DND-41 (cell line): Measurements from ENCODE around the gene FLVCR2.

Experiments used
- CTCF ChIP-seq: IDR thresholded peaks from 2 replicates; pipeline ENCODE4 v1.5.1; 2012; ENCODE audit warnings: borderline replicate concordance, low read length, moderate library complexity, mild to moderate bottlenecking; ENCODE audit not compliant: poor library complexity, severe bottlenecking; ENCODE audit errors: extremely low read depth
- EZH2 ChIP-seq: IDR thresholded peaks from 3 replicates; pipeline ENCODE4 v1.6.1; 2012; ENCODE audit warnings: borderline replicate concordance, low read depth, mild to moderate bottlenecking, moderate library complexity, low read length, inconsistent platforms; ENCODE audit not compliant: severe bottlenecking

DNA sequence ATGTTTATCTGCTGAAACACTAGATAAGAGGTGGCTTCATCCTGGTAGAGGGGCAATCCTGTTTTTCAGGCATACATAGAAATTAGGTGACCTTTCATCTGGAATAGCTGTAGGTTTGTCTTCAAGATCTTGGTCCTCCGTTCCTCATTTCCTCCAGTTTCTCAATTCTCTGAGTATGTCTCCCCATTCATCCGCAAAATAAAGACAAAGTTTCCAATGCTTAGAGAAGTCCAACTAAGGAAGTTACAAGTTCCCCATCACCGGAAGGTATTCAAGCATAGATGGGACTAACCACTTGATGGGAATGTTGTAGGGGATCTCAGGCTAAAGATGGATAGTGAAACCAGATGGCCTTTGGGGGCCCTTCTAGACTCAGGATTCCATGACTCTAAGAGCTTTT lies 48.0 kb downstream of the FLVCR2 start:
- no peak for TF ChIP-seq CTCF
- no peak for TF ChIP-seq EZH2
